ENCODE data around the gene FBXO48.

DNA sequence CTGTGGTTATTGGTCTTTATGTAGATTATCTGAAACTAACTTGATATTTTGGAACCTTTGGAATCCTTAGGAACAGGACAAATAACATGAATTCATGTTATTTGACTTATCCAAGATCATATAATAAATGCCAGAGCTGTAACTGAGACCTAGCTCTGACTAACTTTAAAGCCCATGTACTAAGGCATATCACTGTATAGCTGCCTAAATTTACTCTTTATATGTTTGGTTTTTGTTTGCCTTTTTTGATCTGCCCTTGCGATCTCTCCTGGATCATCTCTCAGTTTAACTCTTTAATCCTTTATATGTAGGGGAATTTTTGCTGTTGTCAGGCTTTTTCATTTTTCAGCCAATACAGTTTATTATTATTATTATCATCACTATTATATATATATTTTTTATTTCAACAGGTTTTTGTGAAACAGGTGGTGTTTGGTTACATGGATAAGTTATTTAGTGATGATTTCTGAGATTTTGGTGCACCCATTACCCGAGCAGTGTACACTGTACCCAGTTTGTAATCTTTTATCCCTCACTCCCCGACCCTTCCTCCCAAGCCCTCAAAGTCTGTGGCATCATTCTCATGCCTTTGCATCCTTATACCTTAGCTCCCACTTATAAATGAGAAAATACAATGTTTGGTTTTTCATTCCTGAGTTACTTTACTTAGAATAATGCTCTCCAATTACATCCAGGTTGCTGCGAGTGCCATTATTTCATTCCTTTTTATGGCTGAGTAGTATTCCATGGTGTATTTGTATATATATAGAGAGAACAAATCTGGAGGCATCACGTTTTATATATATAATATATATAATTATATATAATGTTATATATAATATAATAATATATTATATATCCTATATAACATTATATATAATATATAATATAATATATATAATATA lies 49.2 kb upstream of the FBXO48 start:
- TF ChIP-seq, protein P1, sequence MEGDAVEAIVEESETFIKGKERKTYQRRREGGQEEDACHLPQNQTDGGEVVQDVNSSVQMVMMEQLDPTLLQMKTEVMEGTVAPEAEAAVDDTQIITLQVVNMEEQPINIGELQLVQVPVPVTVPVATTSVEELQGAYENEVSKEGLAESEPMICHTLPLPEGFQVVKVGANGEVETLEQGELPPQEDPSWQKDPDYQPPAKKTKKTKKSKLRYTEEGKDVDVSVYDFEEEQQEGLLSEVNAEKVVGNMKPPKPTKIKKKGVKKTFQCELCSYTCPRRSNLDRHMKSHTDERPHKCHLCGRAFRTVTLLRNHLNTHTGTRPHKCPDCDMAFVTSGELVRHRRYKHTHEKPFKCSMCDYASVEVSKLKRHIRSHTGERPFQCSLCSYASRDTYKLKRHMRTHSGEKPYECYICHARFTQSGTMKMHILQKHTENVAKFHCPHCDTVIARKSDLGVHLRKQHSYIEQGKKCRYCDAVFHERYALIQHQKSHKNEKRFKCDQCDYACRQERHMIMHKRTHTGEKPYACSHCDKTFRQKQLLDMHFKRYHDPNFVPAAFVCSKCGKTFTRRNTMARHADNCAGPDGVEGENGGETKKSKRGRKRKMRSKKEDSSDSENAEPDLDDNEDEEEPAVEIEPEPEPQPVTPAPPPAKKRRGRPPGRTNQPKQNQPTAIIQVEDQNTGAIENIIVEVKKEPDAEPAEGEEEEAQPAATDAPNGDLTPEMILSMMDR (IDR thresholded peaks at IDR 0.05) = no peak
- TF ChIP-seq POLR2A (IDR thresholded peaks at IDR 0.05) = no peak
- no peak for TF ChIP-seq EP300 (IDR thresholded peaks at IDR 0.05; ENCODE audit: low read depth)
